ENCODE results near the gene CBFB.

GRCh38 chr16:67030221-67030962 is 1.4 kb downstream of the CBFB start:
- no peak for TF ChIP-seq CTCF (IDR thresholded peaks at IDR 0.05; ENCODE audit: low read depth, low read length)
- no peak for TF ChIP-seq EZH2phosphoT487 (IDR thresholded peaks at IDR 0.05; ENCODE audit: low read depth)

All from OCI-LY3 (cell line).